GM10847 (cell line): ENCODE measurements around the gene ACACB.

Experiments used
- POLR2A ChIP-seq: IDR thresholded peaks from 2 replicates; pipeline ENCODE4 v1.6.1; 2011; ENCODE audit not compliant: insufficient read length; ENCODE audit errors: extremely low read depth

Gene ACACB

GRCh38 chr12:109294286-109294796, 178.0 kb downstream of the ACACB start:
- no peak for TF ChIP-seq POLR2A

DNA sequence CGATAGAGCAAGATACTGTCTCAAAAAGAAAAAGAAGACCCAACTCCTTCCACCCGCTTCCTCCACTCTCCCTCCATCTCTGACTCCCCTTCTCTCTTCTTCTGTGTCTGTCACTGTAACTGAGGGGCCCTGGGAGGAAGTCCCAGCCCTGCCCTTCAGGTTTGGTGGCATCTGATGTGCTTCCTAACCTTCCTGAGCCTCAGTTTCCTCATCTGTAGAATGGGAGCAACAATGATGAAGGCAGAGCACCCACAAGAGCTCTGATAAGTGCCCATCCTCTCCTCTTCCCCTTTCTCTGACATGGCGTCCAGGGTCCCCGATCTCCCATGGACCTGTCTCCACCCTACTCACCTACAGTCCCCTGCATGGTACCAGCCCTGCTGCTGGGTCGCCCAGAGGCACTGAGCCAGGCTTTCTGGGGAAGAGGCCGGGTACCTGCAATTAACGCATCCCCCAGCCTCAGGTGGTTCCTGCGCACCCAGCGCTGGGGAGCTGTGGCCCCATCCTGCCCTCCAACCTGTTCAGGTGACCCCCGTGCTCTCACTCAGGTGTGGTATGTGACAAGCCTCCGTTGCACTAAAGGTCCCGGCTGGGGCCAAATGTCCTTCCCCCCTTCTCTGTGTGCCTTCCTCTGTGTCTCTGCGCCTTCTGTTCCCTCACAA, 179.5 kb downstream of the ACACB start:
- no peak for TF ChIP-seq POLR2A

DNA sequence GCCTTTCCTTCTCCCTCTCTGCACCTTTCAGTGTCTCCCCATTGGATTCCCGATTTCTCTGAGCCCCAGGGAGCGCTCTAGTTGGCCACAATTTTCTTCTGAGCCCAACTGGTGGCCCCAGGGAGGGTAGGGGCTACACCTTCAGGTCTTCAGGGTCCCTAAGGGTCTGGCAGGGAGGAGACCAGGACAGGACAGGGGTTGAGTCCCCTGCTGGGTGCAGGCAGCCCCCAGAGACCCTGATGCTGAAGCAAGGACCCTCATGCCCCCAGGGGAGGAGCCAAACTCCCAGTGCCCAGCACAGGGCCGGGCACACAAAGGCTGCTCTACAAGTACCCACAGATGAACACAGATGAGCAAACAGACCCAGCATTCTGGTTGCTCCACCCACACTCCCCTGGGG, 180.0 kb downstream of the ACACB start:
- no peak for TF ChIP-seq POLR2A

DNA sequence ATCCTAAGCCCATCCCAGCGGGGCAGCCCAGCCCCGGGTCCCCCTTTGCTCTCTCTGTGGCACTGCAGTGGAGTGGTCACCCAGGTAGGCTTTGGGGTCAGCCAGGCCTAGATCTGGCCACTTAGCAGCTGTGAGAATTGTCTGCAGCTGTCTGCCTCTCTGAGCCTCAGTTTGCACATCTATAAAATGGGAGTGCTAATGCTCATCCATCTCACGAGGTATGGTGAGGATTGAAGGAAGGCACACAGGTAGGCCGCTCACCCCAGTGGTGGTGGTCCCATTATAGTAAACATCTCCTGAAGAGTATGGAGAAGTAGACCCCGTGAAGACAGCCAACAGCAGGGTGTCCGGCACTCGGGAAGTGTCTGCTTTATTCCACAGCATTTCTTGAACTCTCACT, 183.5 kb downstream of the ACACB start:
- no peak for TF ChIP-seq POLR2A

- no peak for TF ChIP-seq POLR2A
These were observed 185.3 kb downstream of the ACACB start for GRCh38 chr12:109301643-109302168.

- TF ChIP-seq POLR2A: no peak
These were observed 186.0 kb downstream of the ACACB start for GRCh38 chr12:109302358-109302757.

- no peak for TF ChIP-seq POLR2A
These were observed 186.4 kb downstream of the ACACB start for GRCh38 chr12:109302770-109303169.

GRCh38 chr12:109304485-109304884, 188.1 kb downstream of the ACACB start:
- no peak for TF ChIP-seq POLR2A

DNA sequence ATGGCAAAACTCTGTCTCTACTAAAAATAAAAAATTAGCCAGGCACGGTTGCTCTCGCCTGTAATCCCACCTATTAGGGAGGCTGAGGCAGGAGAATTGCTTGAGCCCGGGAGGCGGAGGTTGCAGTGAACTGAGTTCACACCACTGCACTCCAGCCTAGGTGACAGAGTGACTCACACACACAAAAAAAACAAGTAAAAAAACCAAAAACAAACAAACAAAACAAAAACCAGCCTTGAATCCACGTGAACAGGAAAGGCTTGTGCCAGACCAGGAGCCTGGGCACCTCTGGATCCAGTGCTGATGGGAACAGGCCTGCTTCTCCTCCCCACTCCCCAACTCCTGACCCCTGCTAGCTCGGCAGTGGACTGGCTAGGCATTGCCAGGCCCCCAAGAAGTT, 189.2 kb downstream of the ACACB start:
- TF ChIP-seq POLR2A: no peak

DNA sequence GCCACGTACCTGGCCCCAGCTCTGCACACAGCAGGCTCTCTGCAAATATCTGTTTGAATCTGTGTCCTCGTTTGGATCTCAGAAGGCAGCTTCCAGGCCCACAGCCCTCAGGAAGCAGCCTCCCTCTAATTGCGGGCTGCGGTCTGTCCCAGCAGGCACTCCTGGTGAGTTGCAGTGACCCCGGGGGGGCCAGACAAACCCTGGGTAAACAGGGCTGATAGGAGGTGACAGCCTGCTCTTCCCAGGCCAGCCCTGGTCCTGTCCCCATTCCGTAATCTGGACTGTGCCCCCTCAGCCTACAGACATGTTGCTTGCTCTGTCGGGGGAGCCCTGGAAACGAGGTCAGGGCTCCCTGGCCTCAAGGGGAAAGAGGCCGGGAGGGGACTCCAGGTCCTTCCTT, 190.7 kb downstream of the ACACB start:
- no peak for TF ChIP-seq POLR2A

- no peak for TF ChIP-seq POLR2A
These were observed 192.4 kb downstream of the ACACB start, which contains the start of gene FOXN4 for GRCh38 chr12:109308534-109309380. FOXN4 (minus strand) TSS chr12:109309284; CDS start chr12:109308321, 963 bp downstream.

- no peak for TF ChIP-seq POLR2A
These were observed 193.2 kb downstream of the ACACB start for GRCh38 chr12:109309381-109310246.

- no peak for TF ChIP-seq POLR2A
These were observed 194.1 kb downstream of the ACACB start for GRCh38 chr12:109310247-109311125.
